ENCODE data around the gene HSD17B3.

The HSD17B3 gene

DNA sequence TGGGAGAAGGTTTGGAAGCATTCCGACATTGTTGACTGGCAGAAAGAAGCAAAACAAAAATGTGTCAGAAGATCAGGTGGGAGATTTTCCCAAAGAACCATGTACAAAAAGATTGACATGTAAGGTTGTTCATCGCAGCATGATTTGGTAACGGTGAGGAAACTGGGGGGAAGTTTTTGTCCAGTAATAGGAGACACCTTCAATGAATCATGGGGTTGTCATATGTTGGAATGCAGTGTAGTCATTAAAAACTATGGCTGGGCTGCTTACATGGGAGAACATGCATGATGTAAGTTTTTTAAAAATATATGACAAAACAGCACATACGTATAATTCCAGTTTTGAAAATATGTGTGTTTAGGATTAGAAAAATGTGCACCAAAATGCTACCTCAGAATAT is 50.5 kb downstream of the HSD17B3 start:
- no peak for DNase-seq (ENCODE audit: low read depth)
- no peak overlapping the region for H3K4me3 ChIP-seq (ENCODE audit: low read depth, low read length)
- TF ChIP-seq, protein P1, sequence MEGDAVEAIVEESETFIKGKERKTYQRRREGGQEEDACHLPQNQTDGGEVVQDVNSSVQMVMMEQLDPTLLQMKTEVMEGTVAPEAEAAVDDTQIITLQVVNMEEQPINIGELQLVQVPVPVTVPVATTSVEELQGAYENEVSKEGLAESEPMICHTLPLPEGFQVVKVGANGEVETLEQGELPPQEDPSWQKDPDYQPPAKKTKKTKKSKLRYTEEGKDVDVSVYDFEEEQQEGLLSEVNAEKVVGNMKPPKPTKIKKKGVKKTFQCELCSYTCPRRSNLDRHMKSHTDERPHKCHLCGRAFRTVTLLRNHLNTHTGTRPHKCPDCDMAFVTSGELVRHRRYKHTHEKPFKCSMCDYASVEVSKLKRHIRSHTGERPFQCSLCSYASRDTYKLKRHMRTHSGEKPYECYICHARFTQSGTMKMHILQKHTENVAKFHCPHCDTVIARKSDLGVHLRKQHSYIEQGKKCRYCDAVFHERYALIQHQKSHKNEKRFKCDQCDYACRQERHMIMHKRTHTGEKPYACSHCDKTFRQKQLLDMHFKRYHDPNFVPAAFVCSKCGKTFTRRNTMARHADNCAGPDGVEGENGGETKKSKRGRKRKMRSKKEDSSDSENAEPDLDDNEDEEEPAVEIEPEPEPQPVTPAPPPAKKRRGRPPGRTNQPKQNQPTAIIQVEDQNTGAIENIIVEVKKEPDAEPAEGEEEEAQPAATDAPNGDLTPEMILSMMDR (IDR thresholded peaks at IDR 0.05; ENCODE audit: low read depth, low read length, missing control alignments) = no peak

DNA sequence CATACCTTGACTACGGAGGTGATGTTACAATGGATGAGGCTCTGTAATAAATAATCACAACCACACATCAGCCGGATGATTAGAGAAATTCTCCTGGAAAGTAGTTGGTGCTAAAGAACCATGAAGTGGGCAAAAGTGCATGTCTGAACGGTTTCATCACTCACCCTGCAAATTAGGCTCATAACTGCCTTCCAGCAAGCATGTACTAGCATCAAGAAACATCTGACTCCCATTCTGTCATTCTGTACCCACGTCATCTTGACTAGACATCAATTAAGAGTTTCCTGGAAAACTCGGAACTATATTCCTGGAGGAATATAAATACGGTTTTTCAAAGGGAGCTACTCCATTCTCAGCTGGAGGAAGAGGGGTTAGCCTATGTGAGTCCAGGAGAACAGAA is 52.2 kb downstream of the HSD17B3 start:
- H3K4me3 ChIP-seq (ENCODE audit: low read depth, low read length) = no peak overlapping the region
- no peak for DNase-seq (ENCODE audit: low read depth)
- TF ChIP-seq, protein P1 (IDR thresholded peaks at IDR 0.05; ENCODE audit: low read depth, low read length, missing control alignments) = no peak

DNA sequence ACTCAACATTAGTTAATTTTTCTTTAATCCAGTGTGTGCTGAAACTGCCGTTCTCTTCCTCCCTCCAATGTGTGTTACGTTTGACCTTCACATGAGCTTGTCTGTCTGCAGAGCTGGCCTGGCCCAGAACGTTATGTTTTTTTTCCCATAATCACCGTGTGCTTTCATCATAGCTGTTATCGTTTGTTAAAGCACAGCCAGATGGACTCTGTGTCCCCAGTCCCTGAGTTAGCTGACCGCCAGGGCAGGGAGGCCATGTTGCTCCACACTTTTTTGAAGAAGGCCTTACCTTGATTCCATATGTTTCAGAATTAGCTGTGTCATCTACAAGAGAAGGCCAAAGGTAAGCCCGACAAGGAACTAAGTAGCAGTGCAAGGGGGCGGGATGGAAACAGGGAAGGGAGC is 55.7 kb downstream of the HSD17B3 start:
- TF ChIP-seq, protein P1 (IDR thresholded peaks at IDR 0.05; ENCODE audit: low read depth, low read length, missing control alignments) = no peak
- no peak for DNase-seq (ENCODE audit: low read depth)
- no peak overlapping the region for H3K4me3 ChIP-seq (ENCODE audit: low read depth, low read length)

GRCh38 chr9:96245399-96245798 is 56.6 kb downstream of the HSD17B3 start:
- TF ChIP-seq, protein P1 (IDR thresholded peaks at IDR 0.05; ENCODE audit: low read depth, low read length, missing control alignments) = peak; percentile 46
- DNase-seq (ENCODE audit: low read depth) = no peak
- no peak overlapping the region for H3K4me3 ChIP-seq (ENCODE audit: low read depth, low read length)

DNA sequence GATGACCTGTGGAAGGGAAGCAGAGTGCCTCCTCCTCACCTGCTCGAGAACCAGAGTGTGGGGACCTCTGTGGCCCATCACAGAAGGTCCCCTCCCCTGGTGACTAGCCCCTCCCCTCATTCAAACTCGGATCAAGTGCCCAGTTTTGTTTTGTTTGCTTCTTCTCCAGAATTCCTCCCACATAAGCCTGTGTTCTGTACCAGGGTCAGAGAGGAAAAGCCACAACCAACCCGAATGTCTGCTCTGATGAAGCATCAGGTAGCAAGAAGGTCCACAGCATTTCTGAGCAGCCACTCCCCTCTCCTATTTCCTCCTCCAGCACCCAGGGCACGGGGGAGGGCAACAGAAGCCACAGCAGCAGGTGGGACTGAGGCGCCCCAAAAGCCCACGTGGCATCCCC is 58.2 kb downstream of the HSD17B3 start:
- DNase-seq (ENCODE audit: low read depth) = no peak
- TF ChIP-seq, protein P1 (IDR thresholded peaks at IDR 0.05; ENCODE audit: low read depth, low read length, missing control alignments) = no peak
- H3K4me3 ChIP-seq (ENCODE audit: low read depth, low read length) = no peak overlapping the region

DNA sequence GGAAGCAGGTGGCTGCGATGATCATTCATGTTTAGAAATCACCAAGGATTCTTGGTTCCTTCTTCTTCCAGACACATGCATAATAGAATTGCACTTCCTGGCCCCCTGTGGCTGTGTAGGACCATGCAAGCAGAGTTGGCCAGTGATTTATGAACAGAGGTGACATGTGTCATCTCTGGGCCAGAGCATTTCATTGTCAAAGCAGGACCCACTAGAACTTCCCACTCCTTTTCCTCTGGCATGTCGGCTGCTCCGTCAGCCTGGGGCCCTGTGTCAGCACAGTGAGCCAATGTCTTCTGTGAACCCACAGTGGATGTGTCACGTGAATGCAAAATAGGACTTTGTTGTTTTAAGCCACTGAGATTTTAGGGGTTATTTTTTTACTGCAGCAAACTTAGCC is 59.2 kb downstream of the HSD17B3 start:
- H3K4me3 ChIP-seq (ENCODE audit: low read depth, low read length) = no peak overlapping the region
- TF ChIP-seq, protein P1 (IDR thresholded peaks at IDR 0.05; ENCODE audit: low read depth, low read length, missing control alignments) = peak; percentile 2
- no peak for DNase-seq (ENCODE audit: low read depth)

GRCh38 chr9:96241391-96241809 is 60.6 kb downstream of the HSD17B3 start:
- no peak overlapping the region for H3K4me3 ChIP-seq (ENCODE audit: low read depth, low read length)
- TF ChIP-seq, protein P1 (IDR thresholded peaks at IDR 0.05; ENCODE audit: low read depth, low read length, missing control alignments) = no peak
- DNase-seq (ENCODE audit: low read depth) = no peak

Data from GM12864 (cell line).